GM12872 (cell line): Measurements from ENCODE around the gene SORBS1.

Experiments used
- CTCF ChIP-seq: IDR thresholded peaks from 3 replicates; pipeline ENCODE4 v1.5.1; 2011; ENCODE audit warnings: low read depth, mild to moderate bottlenecking, low read length, moderate library complexity; ENCODE audit not compliant: insufficient read depth

Gene SORBS1

DNA sequence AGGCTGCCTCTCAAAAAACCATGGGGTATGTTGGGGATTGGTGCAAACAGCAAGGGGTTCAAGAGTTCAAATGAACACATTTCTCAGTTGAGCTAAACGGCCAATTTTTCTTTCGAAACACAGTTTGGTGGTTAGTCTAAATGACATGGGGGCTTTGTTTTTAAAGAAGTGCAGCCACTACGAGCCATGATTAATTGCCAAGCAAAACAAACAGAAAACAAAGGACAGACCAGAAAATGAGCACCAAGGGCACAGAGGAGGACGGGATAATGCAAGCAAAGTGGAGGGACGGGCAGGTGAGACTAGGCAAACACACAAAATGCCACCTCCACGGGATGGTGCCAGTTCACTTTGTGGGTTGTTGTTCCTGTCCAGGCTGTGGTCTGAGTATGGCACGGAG lies 205.9 kb downstream of the SORBS1 start:
- TF ChIP-seq CTCF: no peak

GRCh38 chr10:95354110-95354509 lies 207.1 kb downstream of the SORBS1 start:
- no peak for TF ChIP-seq CTCF

- no peak for TF ChIP-seq CTCF
Observed at GRCh38 chr10:95353123-95353522, 208.0 kb downstream of the SORBS1 start.

- no peak for TF ChIP-seq CTCF
Observed at GRCh38 chr10:95352684-95353083, 208.5 kb downstream of the SORBS1 start.

DNA sequence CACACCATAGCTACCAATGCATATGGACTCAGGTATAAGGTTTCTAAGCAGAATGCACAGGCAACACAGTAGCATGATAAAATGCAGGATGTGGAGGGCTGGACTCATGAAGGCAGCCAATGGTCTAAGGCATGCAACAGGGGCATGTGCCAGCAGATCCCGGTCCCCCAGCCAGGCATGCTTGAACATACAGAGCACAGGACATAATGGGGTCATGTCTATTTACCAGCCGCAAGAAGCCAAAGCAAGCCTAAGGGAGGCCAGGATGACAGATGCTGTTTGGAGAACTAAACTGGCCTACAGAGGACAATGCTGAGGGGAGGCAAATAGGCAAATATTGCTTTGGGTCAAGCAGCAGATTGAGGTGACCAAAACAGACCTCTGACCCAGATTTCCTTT lies 210.3 kb downstream of the SORBS1 start:
- no peak for TF ChIP-seq CTCF

DNA sequence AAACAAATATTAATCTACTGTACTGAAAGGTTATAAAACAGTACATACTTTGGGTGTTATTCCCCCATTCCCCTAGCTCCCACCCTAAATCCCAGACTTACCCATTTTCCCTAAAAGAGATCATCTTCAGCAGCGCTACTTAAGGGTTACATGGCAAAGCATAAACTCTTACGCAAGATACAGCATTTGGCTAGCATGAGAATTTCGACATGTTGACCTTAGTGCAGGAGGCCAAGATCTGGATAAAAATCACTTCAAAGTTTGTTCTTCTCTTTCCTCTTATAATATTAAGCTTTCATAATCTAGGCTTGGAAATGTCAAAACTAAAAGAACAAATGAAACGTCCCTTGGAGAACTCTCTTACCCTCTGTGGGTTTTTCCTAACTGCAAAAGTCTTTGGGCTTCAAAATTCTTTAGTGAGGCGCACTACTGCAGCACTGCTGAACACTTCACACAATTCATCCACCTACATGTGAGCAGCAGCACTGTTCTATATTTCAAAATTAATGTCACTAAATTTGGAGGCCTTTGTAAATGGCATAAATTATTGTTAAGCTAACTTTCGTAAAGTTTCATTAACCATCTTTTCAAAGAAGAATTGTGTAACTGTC lies 210.8 kb downstream of the SORBS1 start:
- no peak for TF ChIP-seq CTCF

- no peak for TF ChIP-seq CTCF
Observed at GRCh38 chr10:95346715-95347401, 214.3 kb downstream of the SORBS1 start.
